DMS53 (cell line): ENCODE measurements around the gene SENP1.

Experiments used
- DNase-seq: peaks from one replicate; lab custom pipeline; 2025; lab: John Stamatoyannopoulos, UW

SENP1 gene

DNA sequence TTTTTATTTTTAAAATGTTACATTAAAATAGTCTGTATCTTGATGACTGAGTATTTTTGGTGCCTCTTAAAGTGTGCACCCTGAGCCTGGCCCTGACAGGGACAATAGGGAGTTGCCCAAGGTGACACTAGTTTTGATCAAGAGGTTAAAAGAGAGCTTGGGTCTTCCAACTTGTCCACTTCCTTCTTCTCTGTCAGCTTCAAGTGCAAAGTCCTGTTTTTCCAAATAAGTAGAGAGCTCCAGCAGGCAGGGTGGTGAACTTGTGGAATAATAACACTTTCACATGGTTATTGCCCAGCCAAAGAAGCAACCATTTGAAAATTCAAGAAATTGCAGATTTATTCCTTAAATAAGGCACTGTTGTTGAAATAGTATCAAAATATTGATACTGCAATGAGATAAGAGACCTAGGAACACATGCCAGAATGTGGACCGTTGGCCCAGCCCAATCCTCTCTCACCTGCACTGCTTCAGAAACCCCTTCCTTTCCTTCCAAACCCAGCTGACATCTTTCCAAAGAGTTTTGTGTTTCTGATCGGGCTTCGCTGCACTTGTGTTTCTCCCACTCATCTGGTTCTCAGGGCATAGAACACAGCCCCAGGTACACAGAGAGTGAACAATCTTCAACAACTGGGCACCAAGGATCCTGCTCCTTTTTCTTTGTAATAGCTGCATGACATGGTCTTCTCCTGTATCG is 87.8 kb downstream of the SENP1 start:
- no peak for DNase-seq

GRCh38 chr12:48017496-48017895 is 88.4 kb downstream of the SENP1 start:
- DNase-seq = no peak

GRCh38 chr12:48016373-48017020 is 89.4 kb downstream of the SENP1 start:
- DNase-seq = no peak

GRCh38 chr12:48015954-48016353 is 89.9 kb downstream of the SENP1 start:
- DNase-seq = no peak

- DNase-seq = no peak
These were observed 90.8 kb downstream of the SENP1 start for GRCh38 chr12:48015129-48015528.

DNA sequence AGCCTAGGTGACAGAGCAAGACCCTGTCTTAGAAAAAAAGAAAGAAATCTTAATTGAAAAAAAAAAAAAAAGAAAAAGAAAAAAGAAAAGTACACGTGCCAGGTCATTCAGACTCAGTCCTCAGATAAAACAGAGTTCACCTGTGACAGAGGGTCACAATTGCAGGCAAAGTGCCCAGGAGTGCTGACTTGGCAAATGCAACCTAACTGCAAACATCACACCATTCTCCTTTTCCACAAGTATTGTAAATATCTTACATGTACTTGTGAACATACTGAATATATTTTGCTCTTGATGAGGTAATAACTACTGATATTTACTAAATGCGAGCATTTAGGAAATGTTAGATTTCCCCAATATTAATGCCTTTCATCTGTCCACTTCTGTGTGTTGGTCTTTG is 92.6 kb downstream of the SENP1 start:
- DNase-seq = no peak

DNA sequence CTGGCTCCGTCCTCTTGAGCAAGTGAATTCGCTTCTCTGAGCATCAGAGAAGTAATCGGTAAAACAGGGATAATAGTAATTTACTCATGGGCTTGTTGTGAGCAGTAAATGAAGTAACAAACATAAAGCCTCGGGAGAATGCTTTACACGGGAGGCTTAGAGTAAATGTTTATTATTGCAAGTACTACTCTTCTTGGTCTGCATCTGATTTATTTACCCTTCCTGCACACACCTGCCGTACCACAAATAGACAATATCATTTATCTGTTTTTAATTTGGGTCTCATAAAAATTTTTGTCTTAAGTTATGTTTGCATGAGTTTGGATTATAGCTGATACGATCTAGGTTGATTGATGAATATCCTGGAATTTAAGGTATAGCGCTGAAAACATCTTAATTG is 93.8 kb downstream of the SENP1 start:
- no peak for DNase-seq

GRCh38 chr12:48010366-48010970 is 95.4 kb downstream of the SENP1 start:
- no peak for DNase-seq

DNA sequence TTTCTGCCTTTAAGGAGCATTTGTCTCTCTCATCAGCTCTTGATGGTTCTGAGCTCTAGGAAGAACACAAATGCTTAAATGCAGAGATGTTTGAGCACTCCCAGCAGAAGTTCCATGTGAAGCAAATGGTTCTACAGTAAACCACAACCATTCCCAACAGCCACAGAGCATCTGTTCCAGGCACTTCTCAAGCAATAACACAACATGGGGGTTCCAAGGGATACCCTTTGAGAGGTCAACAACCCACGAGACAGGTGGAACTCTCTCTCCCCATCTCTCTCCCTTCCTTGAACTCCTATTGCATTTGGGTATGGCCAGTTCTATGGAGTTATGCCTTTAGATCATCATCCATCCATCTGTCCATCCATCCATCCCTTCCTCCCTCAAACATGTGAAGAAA is 96.4 kb downstream of the SENP1 start:
- no peak for DNase-seq

DNA sequence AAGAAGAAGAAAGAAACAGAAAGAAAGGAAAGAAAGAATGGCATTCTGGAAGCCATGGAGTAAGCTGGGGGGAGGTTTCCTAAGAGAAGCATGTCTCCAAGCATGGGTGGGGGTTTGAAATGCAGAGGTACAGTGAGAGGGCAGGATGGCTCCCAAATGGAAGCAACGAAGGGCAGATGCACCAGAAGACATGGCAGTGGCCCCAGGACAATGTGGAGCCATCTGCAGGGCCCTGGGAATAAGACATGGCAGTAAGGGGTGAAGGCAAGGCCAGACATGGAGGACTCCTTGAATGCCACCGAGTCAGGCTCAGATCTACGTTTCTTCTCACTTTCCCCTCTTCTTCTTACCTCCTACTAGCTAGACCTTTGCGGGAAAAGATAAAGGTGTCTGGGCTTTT is 96.9 kb downstream of the SENP1 start:
- no peak for DNase-seq

GRCh38 chr12:48008349-48008748 is 97.5 kb downstream of the SENP1 start:
- no peak for DNase-seq

- no peak for DNase-seq
These were observed 98.7 kb downstream of the SENP1 start for GRCh38 chr12:48007206-48007605.

GRCh38 chr12:48005750-48006021 is 100.2 kb downstream of the SENP1 start:
- DNase-seq = no peak

- peak; percentile 62 for DNase-seq
These were observed 100.7 kb downstream of the SENP1 start for GRCh38 chr12:48005001-48005749.

- peak; percentile 88 for DNase-seq
These were observed 101.6 kb downstream of the SENP1 start, which contains the start of gene COL2A1 for GRCh38 chr12:48004053-48004941. Gene COL2A1 (minus strand): TSS chr12:48004476. CDS start chr12:48004321, 155 bp downstream.

DNA sequence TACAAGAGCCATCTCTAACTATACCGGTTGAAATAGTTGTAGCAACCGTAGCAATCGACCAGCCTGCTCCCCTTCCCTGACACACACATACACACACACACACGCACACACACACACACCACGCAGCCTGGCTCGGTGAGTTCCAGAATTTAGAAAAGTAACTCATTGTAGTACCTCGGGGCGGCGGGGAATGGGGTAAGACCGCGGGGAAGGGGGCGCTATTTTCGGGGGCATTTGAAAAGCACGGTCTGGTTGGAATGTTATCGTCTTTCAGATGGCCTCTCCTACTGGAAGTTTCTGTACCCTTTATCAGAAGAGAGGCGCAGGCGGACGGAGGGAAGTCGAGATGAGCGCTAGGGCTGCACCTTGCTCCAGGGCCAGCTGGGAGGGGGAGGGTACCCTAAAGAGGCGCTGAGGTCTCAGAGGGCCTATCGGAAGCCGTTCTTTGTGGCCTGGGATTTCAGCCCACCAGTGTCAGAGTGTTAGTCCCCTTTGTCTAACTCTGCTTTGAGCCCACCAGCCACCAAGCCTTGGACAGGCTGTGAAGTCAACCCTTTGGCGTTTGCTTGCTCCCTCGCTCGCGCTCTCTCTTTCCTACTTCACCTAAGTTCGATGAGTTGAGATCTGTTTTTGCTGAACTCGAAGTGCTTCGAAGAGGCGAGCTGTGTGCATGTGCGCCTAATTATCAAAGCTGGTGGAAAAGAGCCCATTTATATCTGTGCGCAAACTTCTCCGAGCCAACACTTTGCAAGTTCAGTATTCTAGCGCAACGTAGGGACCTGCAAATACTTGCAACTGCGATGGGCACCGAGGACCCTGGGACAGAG is 102.4 kb downstream of the SENP1 start:
- DNase-seq = peak; percentile 82

DNA sequence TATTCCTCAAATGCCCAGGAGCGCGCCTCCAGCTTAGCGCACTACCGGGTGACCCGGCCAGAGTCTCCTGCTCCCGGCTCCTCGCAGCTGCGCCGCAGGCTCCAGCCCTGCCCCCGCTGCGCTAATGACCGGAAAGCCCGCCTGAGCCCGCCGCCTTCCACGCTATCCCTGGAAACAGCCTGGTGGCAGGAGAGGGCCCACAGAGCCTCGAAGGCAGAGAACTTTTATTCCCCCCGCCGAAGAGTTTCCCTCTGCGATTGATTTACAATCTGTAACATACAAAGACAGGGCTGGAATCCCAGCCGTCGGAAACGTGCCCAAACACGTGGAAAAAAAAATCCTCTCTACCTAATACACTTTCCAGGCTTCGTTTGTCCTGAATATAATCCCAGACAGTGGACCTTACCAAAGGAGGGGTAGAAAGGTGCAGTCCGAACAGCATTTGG is 103.1 kb downstream of the SENP1 start:
- DNase-seq = peak; percentile 93

GRCh38 chr12:48002414-48002730 is 103.5 kb downstream of the SENP1 start:
- peak; percentile 81 for DNase-seq

DNA sequence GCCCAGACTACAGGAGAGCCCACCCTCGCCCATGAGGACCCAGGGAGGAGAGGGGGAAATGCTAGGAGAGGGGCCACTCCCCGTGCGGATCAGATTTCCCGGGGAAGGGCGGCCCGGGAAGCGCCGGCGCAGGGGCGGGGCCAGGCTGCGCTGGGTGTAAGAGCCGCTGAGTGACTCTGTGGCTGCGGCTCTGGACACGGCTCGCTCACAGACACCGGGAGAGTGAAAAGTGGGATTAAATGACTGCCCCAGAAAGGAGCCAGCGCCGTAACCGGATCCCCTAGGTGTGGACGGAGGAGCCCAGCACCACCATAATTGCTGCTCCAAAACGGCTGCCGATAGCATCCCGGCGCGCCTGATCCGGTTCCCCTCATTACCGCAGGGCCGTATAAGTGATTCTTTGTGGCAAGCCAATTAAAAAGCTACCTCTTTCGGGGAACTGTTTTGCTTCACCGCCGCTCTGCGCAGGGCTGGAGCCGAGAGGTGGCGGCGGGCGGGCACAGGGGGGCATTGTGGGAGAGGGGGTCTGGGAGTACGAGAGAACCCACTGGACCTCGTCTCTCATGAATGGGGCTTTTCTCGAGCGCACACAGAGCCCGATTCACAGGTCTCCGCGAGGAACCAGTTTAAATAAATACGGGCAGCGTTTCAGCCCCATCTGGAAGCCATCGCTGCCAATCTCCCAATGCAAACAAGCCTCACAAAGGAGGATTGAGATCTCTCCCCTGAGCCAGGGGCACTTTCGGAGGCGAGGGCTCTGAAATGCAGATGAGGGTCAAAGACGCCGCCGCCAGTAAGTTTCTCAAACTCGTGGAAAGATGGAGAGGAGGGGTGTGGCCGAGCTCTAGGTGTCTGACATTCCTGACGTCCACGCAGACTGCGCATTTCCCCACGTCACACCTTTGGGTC is 104.1 kb downstream of the SENP1 start:
- DNase-seq = peak; percentile 83
